ENCODE data around the gene DMRTB1. TPM values are rescaled to one million over a fixed set of nuclear protein-coding genes. Genes with fewer than 3 reads are reported as not detected.

DMRTB1 gene
- total and polyA plus RNA-seq, 2 of the 8 experiments (the other 6 are each of a cell fraction or from before 2014, with no cell fraction given), result 0.06 to 0.35 TPM

GRCh38 chr1:53440633-53441032, 18.6 kb upstream of the DMRTB1 start:
- Histone ChIP-seq H3K36me3 (ENCODE audit: control insufficient read depth in 2 of 4, insufficient read depth in 4 of 4, low read length in 3 of 4) (peaks cover 0 to 8% (median 0%) of the 10 kb centered on the region in 4 experiments; a peak in 1 of 8 replicates), H3K18ac (ENCODE audit: extremely low read depth, low read length) (no peak overlapping the region), H3K9ac (replicated peaks in 1 of 4; ENCODE audit: extremely low read depth in 1 of 4, low read depth in 3 of 4, low read length in 3 of 4) (no peak overlapping the region), H2AFZ (ENCODE audit: low read length) (no peak overlapping the region), H3K79me2 (ENCODE audit: control insufficient read depth in 1 of 2, insufficient read depth in 2 of 2, low read length in 2 of 2) (no peaks in the 10 kb centered on the region), H4K5ac (ENCODE audit: insufficient read length, low read depth, low read length) (no peak overlapping the region), H3K27me3 (replicated peaks in 1 of 4; ENCODE audit: control insufficient read depth in 3 of 4, extremely low read depth in 1 of 4, insufficient read depth in 3 of 4, low read length in 3 of 4) (no peaks in the 10 kb centered on the region; a peak in 1 of 7 replicates), H3K14ac (ENCODE audit: insufficient read length) (no peak overlapping the region), H2BK20ac (ENCODE audit: low read length) (peak overlapping the region; percentile 89; the same call in 1 of the 2 replicates), H2BK12ac (ENCODE audit: low read depth, low read length) (no peak overlapping the region), H2AK5ac (ENCODE audit: low read depth, low read length) (no peak overlapping the region), H3K56ac (replicated peaks; ENCODE audit: insufficient read length, low read depth, low read length) (no peak overlapping the region), H4K8ac (ENCODE audit: extremely low read depth, insufficient read depth, low read length) (no peak overlapping the region), H3K23ac (ENCODE audit: insufficient read length) (no peak overlapping the region), H4K91ac (replicated peaks; ENCODE audit: insufficient read length, low read length) (no peak overlapping the region), H4K20me1 (replicated peaks in 1 of 2; ENCODE audit: control insufficient read depth in 1 of 2, insufficient read depth in 2 of 2, low read length in 2 of 2) (no peaks in the 10 kb centered on the region), H3K9me3 (ENCODE audit: insufficient read depth in 2 of 2, low read depth in 1 of 2, low read length in 1 of 2) (peaks cover 12 to 24% of the 10 kb centered on the region in 2 experiments; a peak in 3 of 4 replicates), H3K23me2 (ENCODE audit: low read depth, low read length) (no peaks in the 10 kb centered on the region), H3K4me3 (ENCODE audit: extremely low read depth in 1 of 4, insufficient read depth in 2 of 4, low read depth in 3 of 4, low read length in 4 of 4) (no peak overlapping the region), H3K27ac (ENCODE audit: low read depth, low read length) (no peak overlapping the region), H2BK120ac (replicated peaks; ENCODE audit: low read depth, low read length) (no peak overlapping the region), H2BK15ac (ENCODE audit: low read length) (no peak overlapping the region), H3K79me1 (ENCODE audit: low read depth, low read length) (no peaks in the 10 kb centered on the region), H3K4me2 (ENCODE audit: insufficient read depth in 1 of 2, low read depth in 2 of 2, low read length in 2 of 2) (no peak overlapping the region), H3K4ac (replicated peaks; ENCODE audit: insufficient read length, low read depth, low read length) (no peak overlapping the region), H3K4me1 (replicated peaks in 1 of 4; ENCODE audit: control insufficient read depth in 3 of 4, insufficient read depth in 4 of 4, low read length in 3 of 4) (peaks cover 3 to 10% (median 4%) of the 10 kb centered on the region in 4 experiments; a peak in 5 of 7 replicates), H2BK5ac (ENCODE audit: low read depth, low read length) (0 out of 2 replicates have a peak overlapping the region, but pooled peaks have one; percentile 23)
- FAIRE-seq (no peak), DNase-seq (ENCODE audit: low read depth in 1 of 2, low spot score in 2 of 2) (peak in 1 of 2 experiments; percentile 20)
- WGBS, 2 experiments (ENCODE audit: extremely low coverage in 1 of 2, insufficient coverage in 1 of 2, insufficient read length in 1 of 2, insufficient replicate concordance in 2 of 2, low coverage in 1 of 2, low lambda C conversion rate in 2 of 2, missing lambda C conversion rate in 1 of 2), result 97% methylated on average over 6 of the region's 6 CpGs; no CpG with 5 or more reads in 1 of the 2 experiments
- ChIA-PET CTCF (ENCODE audit: partially characterized antibody) (interaction anchor here (1.1 to 2.4 kb wide), 2 partner anchors 9 to 38 kb away, joined by 3 to 8 read pairs; no protein-coding TSS in a partner anchor), POLR2A (ENCODE audit: partially characterized antibody) (interaction anchor here (0.8 to 1.3 kb wide), 2 partner anchors 9 to 24 kb away, joined by 3 to 4 read pairs; no protein-coding TSS in a partner anchor)
- TF ChIP-seq, protein P1, sequence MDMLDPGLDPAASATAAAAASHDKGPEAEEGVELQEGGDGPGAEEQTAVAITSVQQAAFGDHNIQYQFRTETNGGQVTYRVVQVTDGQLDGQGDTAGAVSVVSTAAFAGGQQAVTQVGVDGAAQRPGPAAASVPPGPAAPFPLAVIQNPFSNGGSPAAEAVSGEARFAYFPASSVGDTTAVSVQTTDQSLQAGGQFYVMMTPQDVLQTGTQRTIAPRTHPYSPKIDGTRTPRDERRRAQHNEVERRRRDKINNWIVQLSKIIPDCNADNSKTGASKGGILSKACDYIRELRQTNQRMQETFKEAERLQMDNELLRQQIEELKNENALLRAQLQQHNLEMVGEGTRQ (IDR thresholded peaks at IDR 0.05; ENCODE audit: low read length), result no peak
- no peak for TF ChIP-seq CREB1 (IDR thresholded peaks at IDR 0.05)
- no peak for TF ChIP-seq SAP30 (IDR thresholded peaks at IDR 0.05; ENCODE audit: insufficient read depth, insufficient replicate concordance, low read length)
- TF ChIP-seq TAF1 (IDR thresholded peaks at IDR 0.05; ENCODE audit: low read depth, low read length), result no peak
- no peak for TF ChIP-seq TBP (IDR thresholded peaks at IDR 0.05; ENCODE audit: low read depth, low read length)
- TF ChIP-seq NRF1 (IDR thresholded peaks at IDR 0.05; ENCODE audit: low read depth, low read length), result no peak
- TF ChIP-seq MAFK (IDR thresholded peaks at IDR 0.05; ENCODE audit: low read depth, low read length), result no peak
- TF ChIP-seq KDM4A (IDR thresholded peaks at IDR 0.05; ENCODE audit: low read depth, low read length, severe bottlenecking), result no peak
